Gastrocnemius medialis (tissue), 4 donors: ENCODE measurements around the gene AMPH.
"Not testable (repeated sequence)": the region's sequence is repeated elsewhere in the genome, so short reads cannot be mapped to it uniquely, and the experiment has no call there.

Experiments
- CTCF ChIP-seq, 5 experiments: fragments of 450-650 bp in 3 of 5; fragments of 200-600 bp in 2 of 5; sonication (generic) in 2 of 5; IDR thresholded peaks in 4 of 5; conservative IDR thresholded peaks in 1 of 5; 1 replicate in 4 of 5; 2 replicates in 1 of 5; pipeline ENCODE4 v1.5.1; 2016 to 2019; ENCODE audit warnings: antibody characterized with exemption in 5 of 5, mild to moderate bottlenecking in 3 of 5, moderate library complexity in 3 of 5
- POLR2A ChIP-seq, 2 donors: fragments of 450-650 bp; IDR thresholded peaks; one replicate each; pipeline ENCODE4 v1.6.1; 2017; ENCODE audit warnings: antibody characterized with exemption in 2 of 2, mild to moderate bottlenecking in 2 of 2, moderate library complexity in 2 of 2

- TF ChIP-seq CTCF (IDR thresholded peaks at IDR 0.05 in 4 of 5, conservative IDR thresholded peaks at IDR 0.05 in 1 of 5); POLR2A (IDR thresholded peaks at IDR 0.05): not testable (repeated sequence)
Observed at GRCh38 chr7:38349869-38350583, 281.1 kb downstream of the AMPH start.
